OCI-LY7 (cell line): Measurements from ENCODE around the gene RAMP3.

Source experiments
- EZH2phosphoT487 ChIP-seq: fragments of 200-600 bp; sonication (generic); IDR thresholded peaks from 2 replicates; pipeline ENCODE4 v1.6.1; 2018; ENCODE audit warnings: low read depth, borderline replicate concordance, mild to moderate bottlenecking, mixed run types, antibody characterized with exemption, low read length, moderate library complexity, mixed read lengths
- TF ChIP-seq, protein P1 (sequence below): fragments of 200-600 bp; sonication (generic); conservative IDR thresholded peaks from 2 replicates; pipeline ENCODE4 v1.5.1; 2014; ENCODE audit warnings: mild to moderate bottlenecking, antibody characterized with exemption, low read length, moderate library complexity, mixed read lengths

DNA sequence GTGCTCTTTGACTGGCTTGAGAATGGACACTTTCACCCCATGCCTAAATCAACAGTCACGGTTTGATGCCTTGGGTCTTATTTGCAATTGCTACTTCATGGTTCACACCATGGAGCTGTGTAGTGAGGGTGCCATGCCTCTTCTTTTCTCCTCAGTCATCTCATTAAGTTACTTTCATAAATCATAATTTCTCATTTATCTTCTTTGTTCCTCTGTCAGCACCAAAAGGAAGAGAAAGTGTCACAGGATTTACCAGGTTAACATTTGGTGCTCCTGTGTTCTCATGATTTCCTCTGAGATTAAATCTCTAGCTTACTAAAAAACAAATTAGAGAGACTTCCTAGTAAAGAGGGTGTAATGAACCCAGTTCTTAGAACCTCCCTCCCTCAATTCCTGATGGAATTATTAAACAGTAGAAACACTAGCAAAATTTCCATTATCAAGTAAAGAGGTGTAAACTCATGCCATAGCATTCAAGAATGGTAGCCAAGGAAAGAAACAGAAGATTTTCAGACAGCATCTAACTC, 75.7 kb downstream of the RAMP3 start:
- TF ChIP-seq, protein P1, sequence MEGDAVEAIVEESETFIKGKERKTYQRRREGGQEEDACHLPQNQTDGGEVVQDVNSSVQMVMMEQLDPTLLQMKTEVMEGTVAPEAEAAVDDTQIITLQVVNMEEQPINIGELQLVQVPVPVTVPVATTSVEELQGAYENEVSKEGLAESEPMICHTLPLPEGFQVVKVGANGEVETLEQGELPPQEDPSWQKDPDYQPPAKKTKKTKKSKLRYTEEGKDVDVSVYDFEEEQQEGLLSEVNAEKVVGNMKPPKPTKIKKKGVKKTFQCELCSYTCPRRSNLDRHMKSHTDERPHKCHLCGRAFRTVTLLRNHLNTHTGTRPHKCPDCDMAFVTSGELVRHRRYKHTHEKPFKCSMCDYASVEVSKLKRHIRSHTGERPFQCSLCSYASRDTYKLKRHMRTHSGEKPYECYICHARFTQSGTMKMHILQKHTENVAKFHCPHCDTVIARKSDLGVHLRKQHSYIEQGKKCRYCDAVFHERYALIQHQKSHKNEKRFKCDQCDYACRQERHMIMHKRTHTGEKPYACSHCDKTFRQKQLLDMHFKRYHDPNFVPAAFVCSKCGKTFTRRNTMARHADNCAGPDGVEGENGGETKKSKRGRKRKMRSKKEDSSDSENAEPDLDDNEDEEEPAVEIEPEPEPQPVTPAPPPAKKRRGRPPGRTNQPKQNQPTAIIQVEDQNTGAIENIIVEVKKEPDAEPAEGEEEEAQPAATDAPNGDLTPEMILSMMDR = no peak
- no peak for TF ChIP-seq EZH2phosphoT487
